H9 (cell line): ENCODE measurements around the gene MUSK. TPM values are rescaled to one million over a fixed set of nuclear protein-coding genes. Genes with fewer than 3 reads are reported as not detected.

Source experiments
- DNase-seq: peaks from one replicate; pipeline ENCODE4 v3.0.0-alpha.2; 2017
- H2AFZ ChIP-seq: one replicate; pipeline ENCODE4 v1.6.1; 2013; ENCODE audit warnings: mild to moderate bottlenecking, low read length, control low read depth, moderate library complexity
- H2AK5ac ChIP-seq: 2 replicates; pipeline ENCODE4 v1.6.1; 2013; ENCODE audit warnings: low read length, control low read depth, mixed read lengths; ENCODE audit not compliant: insufficient read length
- H2BK120ac ChIP-seq: one replicate; pipeline ENCODE4 v1.6.1; 2013; ENCODE audit warnings: low read depth, mild to moderate bottlenecking, low read length, control low read depth, inconsistent platforms; ENCODE audit not compliant: poor library complexity, severe bottlenecking
- H2BK12ac ChIP-seq: 2 replicates; pipeline ENCODE4 v1.6.1; 2013; ENCODE audit warnings: low read length, control low read depth, mixed read lengths, low read depth; ENCODE audit not compliant: insufficient read length
- H2BK15ac ChIP-seq: 2 replicates; pipeline ENCODE4 v1.6.1; 2013; ENCODE audit warnings: low read depth, low read length, control low read depth
- H2BK20ac ChIP-seq: one replicate; pipeline ENCODE4 v1.6.1; 2013; ENCODE audit warnings: low read depth, mild to moderate bottlenecking, low read length, control low read depth, inconsistent platforms; ENCODE audit not compliant: poor library complexity, severe bottlenecking
- H2BK5ac ChIP-seq: 2 replicates; pipeline ENCODE4 v1.6.1; 2013; ENCODE audit warnings: low read length, control low read depth, mixed read lengths; ENCODE audit not compliant: insufficient read length
- H3K14ac ChIP-seq: 2 replicates; pipeline ENCODE4 v1.6.1; 2013; ENCODE audit warnings: low read length, control low read depth; ENCODE audit not compliant: insufficient read depth
- H3K18ac ChIP-seq: 2 replicates; pipeline ENCODE4 v1.6.1; 2013; ENCODE audit warnings: low read depth, mild to moderate bottlenecking, mixed read lengths, low read length, control low read depth; ENCODE audit not compliant: insufficient read length
- H3K23ac ChIP-seq: 2 replicates; pipeline ENCODE4 v1.6.1; 2013; ENCODE audit warnings: low read length, control low read depth, mixed read lengths, low read depth; ENCODE audit not compliant: insufficient read length
- H3K23me2 ChIP-seq: 2 replicates; pipeline ENCODE4 v1.6.1; 2013; ENCODE audit warnings: low read depth, mild to moderate bottlenecking, mixed read lengths, low read length, control low read depth; ENCODE audit not compliant: insufficient read length, poor library complexity, severe bottlenecking
- H3K27ac ChIP-seq: 2 replicates; pipeline ENCODE4 v1.5.1; 2013; ENCODE audit warnings: low read length, control low read depth, mixed read lengths, low read depth; ENCODE audit not compliant: insufficient read length
- H3K27me3 ChIP-seq: 2 replicates; pipeline ENCODE4 v1.6.1; 2013; ENCODE audit warnings: low read length, control low read depth, inconsistent platforms; ENCODE audit not compliant: insufficient read depth
- H3K4ac ChIP-seq: 2 replicates; pipeline ENCODE4 v1.6.1; 2013; ENCODE audit warnings: low read depth, mild to moderate bottlenecking, control low read depth, inconsistent platforms, low read length, moderate library complexity
- H3K4me1 ChIP-seq: 2 replicates; pipeline ENCODE4 v1.6.1; 2013; ENCODE audit warnings: low read length, control low read depth, inconsistent platforms; ENCODE audit not compliant: insufficient read depth
- H3K4me2 ChIP-seq: 2 replicates; pipeline ENCODE4 v1.6.1; 2013; ENCODE audit warnings: low read length, control low read depth, mixed read lengths; ENCODE audit not compliant: insufficient read length, insufficient read depth
- H3K56ac ChIP-seq: 2 replicates; pipeline ENCODE4 v1.6.1; 2013; ENCODE audit warnings: low read depth, mild to moderate bottlenecking, mixed read lengths, low read length, control low read depth; ENCODE audit not compliant: insufficient read length
- H3K79me1 ChIP-seq: 2 replicates; pipeline ENCODE4 v1.6.1; 2013; ENCODE audit warnings: low read depth, mild to moderate bottlenecking, moderate library complexity, low read length, control low read depth, inconsistent platforms; ENCODE audit not compliant: insufficient read depth, poor library complexity, severe bottlenecking
- H3K79me2 ChIP-seq: 2 replicates; pipeline ENCODE4 v1.6.1; 2013; ENCODE audit warnings: low read length, control low read depth, inconsistent platforms; ENCODE audit not compliant: insufficient read depth
- H3K9ac ChIP-seq: 2 replicates; pipeline ENCODE4 v1.6.1; 2013; ENCODE audit warnings: low read length, control low read depth, mixed read lengths; ENCODE audit not compliant: insufficient read length; ENCODE audit errors: extremely low read depth
- H3K9me3 ChIP-seq: one replicate; pipeline ENCODE4 v1.6.1; 2013; ENCODE audit warnings: low read depth, low read length, inconsistent platforms; ENCODE audit not compliant: control insufficient read depth
- H3T11ph ChIP-seq: one replicate; pipeline ENCODE4 v1.6.1; 2013; ENCODE audit warnings: mild to moderate bottlenecking, low read length, control low read depth, inconsistent platforms
- H4K20me1 ChIP-seq: one replicate; pipeline ENCODE4 v1.6.1; 2013; ENCODE audit not compliant: control insufficient read depth, insufficient read length, insufficient read depth
- H4K5ac ChIP-seq: 2 replicates; pipeline ENCODE4 v1.6.1; 2013; ENCODE audit warnings: low read depth, mild to moderate bottlenecking, mixed read lengths, low read length, control low read depth; ENCODE audit not compliant: insufficient read length
- H4K8ac ChIP-seq: replicated peaks from 2 replicates; pipeline ENCODE4 v1.6.1; 2013; ENCODE audit warnings: low read length, control low read depth, mixed read lengths, low read depth; ENCODE audit not compliant: insufficient read length
- H4K91ac ChIP-seq: 2 replicates; pipeline ENCODE4 v1.6.1; 2013; ENCODE audit warnings: low read depth, mild to moderate bottlenecking, moderate library complexity, mixed read lengths, low read length, control low read depth; ENCODE audit not compliant: insufficient read length
- H3K27ac Mint-ChIP-seq, 3 experiments: 2 replicates in 2 of 3; 3 replicates in 1 of 3; pipeline ENCODE4 v1.8.0; 2020 to 2021; ENCODE audit warnings: mixed read lengths in 3 of 3, mild to moderate bottlenecking in 1 of 3, moderate library complexity in 1 of 3
- H3K27me3 Mint-ChIP-seq: 2 replicates; pipeline ENCODE4 v1.8.0; 2021; ENCODE audit warnings: low read depth, mild to moderate bottlenecking, moderate library complexity, mixed read lengths
- H3K36me3 Mint-ChIP-seq, 3 experiments: 2 replicates in 2 of 3; 3 replicates in 1 of 3; pipeline ENCODE4 v1.8.0; 2020 to 2021; ENCODE audit warnings: low read depth in 3 of 3, mixed read lengths in 3 of 3; ENCODE audit not compliant: insufficient read depth in 1 of 3
- H3K4me1 Mint-ChIP-seq, 2 experiments: 2 replicates each; pipeline ENCODE4 v1.8.0; 2020; ENCODE audit warnings: mixed read lengths in 2 of 2
- H3K4me3 Mint-ChIP-seq, 2 experiments: 2 replicates in 1 of 2; 3 replicates in 1 of 2; pipeline ENCODE4 v1.8.0; 2020 to 2021; ENCODE audit warnings: mild to moderate bottlenecking in 2 of 2, mixed read lengths in 2 of 2, moderate library complexity in 1 of 2
- H3K9me3 Mint-ChIP-seq, 2 experiments: 2 replicates in 1 of 2; 3 replicates in 1 of 2; pipeline ENCODE4 v1.8.0; 2020; ENCODE audit warnings: mild to moderate bottlenecking in 2 of 2, mixed read lengths in 2 of 2, moderate library complexity in 1 of 2
- WGBS: extraction: QIAGEN DNeasy Blood & Tissue Kit; methylation state at CpG from one replicate; pipeline ENCODE4 v1.1.7; 2013; ENCODE audit warnings: missing lambda C conversion rate, low lambda C conversion rate, mixed read lengths; ENCODE audit not compliant: insufficient read length; ENCODE audit errors: extremely low coverage; 5-methylcytosine and 5-hydroxymethylcytosine counted together
- total RNA-seq: library from RNA; stranded (reverse); gene quantifications from 2 replicates; pipeline ENCODE4 v1.2.1, GENCODE V29; 2021
- TF ChIP-seq, protein P1 (sequence below): fragments of 200-600 bp; sonication (generic); conservative IDR thresholded peaks from 3 replicates; pipeline ENCODE4 v1.8.0; 2021; ENCODE audit warnings: antibody characterized with exemption, mild to moderate bottlenecking

The MUSK gene
- total RNA-seq, 1 experiment from 2014 or later, result not detected

DNA sequence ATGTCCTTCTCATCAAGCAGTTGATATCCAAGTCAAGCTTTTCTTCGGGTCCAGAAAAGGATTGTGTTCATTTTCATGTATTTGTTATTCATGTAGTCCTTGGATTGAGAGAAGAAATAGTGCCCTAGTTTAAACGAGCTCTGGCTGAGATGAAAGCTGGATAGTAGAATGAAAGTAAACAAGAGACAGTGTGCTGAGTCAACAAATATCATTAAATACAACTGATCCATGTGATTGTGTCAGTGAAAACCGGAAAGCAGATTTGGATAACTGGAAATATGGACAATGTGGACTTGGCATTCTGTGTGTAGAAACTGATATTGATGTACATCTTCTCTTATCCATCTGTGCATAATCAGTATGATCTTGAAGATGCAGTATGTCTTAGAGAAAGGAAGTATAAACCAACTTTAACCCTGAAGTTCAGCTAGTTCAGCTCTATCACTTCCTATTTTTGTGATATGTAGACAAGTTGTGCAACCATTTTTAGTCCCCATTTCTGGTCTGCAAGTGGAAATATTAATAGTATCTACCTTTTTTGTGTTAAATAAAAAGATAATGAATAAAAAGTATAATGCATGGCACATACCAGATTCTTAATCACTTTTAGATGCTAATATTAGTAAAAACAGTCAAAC lies 4.4 kb downstream of the MUSK start:
- Histone ChIP-seq H2BK5ac (no peak overlapping the region), H3K9ac (no peak overlapping the region), H3K27me3 (no peaks in the 10 kb centered on the region), H3K27ac (no peak overlapping the region), H3K4me1 (no peaks in the 10 kb centered on the region), H2BK15ac (no peak overlapping the region), H3K79me2 (no peaks in the 10 kb centered on the region), H4K91ac (no peak overlapping the region), H3K4me2 (no peak overlapping the region), H3K14ac (no peak overlapping the region), H3K79me1 (no peaks in the 10 kb centered on the region), H3K23ac (no peak overlapping the region), H3K23me2 (no peaks in the 10 kb centered on the region), H3K56ac (no peak overlapping the region), H4K20me1 (no peaks in the 10 kb centered on the region), H2AK5ac (no peak overlapping the region), H4K8ac (no peak overlapping the region), H4K5ac (no peak overlapping the region), H3K9me3 (no peaks in the 10 kb centered on the region), H2AFZ (no peak overlapping the region), H2BK20ac (no peak overlapping the region), H3T11ph (no peak overlapping the region), H3K4ac (no peak overlapping the region), H2BK12ac (no peak overlapping the region), H3K18ac (no peak overlapping the region), H2BK120ac (no peak overlapping the region)
- TF ChIP-seq, protein P1, sequence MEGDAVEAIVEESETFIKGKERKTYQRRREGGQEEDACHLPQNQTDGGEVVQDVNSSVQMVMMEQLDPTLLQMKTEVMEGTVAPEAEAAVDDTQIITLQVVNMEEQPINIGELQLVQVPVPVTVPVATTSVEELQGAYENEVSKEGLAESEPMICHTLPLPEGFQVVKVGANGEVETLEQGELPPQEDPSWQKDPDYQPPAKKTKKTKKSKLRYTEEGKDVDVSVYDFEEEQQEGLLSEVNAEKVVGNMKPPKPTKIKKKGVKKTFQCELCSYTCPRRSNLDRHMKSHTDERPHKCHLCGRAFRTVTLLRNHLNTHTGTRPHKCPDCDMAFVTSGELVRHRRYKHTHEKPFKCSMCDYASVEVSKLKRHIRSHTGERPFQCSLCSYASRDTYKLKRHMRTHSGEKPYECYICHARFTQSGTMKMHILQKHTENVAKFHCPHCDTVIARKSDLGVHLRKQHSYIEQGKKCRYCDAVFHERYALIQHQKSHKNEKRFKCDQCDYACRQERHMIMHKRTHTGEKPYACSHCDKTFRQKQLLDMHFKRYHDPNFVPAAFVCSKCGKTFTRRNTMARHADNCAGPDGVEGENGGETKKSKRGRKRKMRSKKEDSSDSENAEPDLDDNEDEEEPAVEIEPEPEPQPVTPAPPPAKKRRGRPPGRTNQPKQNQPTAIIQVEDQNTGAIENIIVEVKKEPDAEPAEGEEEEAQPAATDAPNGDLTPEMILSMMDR, result no peak
- DNase-seq, result no peak
- Mint-ChIP-seq H3K4me1 (no peaks in the 10 kb centered on the region), H3K9me3 (0 out of 5 replicates have a peak, but pooled peaks cover 0 to 2% of the 10 kb centered on the region in 2 experiments), H3K4me3 (no peak overlapping the region), H3K27me3 (no peaks in the 10 kb centered on the region), H3K27ac (no peak overlapping the region), H3K36me3 (peaks cover 0 to 4% (median 0%) of the 10 kb centered on the region in 3 experiments; a peak in 1 of 7 replicates)
- no CpG with 5 or more reads among the region's 3 CpGs for WGBS
